COLO668 (cell line): Measurements from ENCODE around the gene ZNF398.

Experiments used
- DNase-seq: peaks from one replicate; lab custom pipeline; 2025; ENCODE audit not compliant: unreplicated experiment; lab: John Stamatoyannopoulos, UW

ZNF398 gene

DNA sequence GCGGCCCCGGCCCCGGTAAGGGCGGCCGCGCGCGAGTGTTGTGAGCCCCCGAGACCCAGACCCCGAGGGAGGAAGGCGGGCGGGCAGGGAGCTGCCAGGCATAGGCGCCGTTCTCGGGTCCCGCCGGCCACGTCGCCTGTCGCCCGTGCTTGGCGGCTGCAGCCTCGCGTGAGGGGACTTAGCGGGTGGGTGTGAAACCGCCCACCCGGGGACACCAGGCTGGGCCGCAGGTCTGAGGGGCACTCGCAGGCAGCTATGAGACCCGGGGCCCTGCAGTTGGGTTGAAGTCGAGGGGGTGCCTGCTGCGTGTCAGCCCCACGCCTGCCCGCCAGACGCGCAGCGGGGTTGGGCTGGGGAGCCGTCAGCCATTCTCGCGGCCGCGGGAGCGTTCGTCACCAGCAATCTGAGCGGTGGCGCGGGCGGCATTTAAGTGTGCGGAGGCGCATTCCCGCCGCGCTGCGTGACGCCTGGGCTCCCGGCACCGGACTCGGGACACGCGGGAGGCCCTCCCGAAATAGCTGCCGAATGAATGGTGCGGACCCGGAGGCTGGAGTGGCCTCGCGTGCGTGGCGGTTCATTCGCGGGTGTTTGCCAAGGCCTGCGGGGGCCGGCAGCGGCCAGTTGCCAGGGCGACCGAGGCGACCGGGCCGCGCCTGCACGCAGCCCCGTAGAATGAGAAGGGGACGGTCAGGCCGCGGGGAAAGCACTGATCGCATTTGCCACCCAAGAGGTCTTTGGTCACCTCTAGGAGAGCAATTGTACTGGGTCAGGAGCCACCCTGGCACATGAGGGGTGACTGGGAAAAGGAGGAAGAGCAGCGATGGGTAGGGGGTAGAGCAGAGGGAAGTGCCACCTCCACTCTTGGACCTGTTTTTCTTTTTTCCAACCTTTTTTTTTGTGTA lies 750 bp downstream of the ZNF398 start:
- peak; percentile 71 for DNase-seq

DNA sequence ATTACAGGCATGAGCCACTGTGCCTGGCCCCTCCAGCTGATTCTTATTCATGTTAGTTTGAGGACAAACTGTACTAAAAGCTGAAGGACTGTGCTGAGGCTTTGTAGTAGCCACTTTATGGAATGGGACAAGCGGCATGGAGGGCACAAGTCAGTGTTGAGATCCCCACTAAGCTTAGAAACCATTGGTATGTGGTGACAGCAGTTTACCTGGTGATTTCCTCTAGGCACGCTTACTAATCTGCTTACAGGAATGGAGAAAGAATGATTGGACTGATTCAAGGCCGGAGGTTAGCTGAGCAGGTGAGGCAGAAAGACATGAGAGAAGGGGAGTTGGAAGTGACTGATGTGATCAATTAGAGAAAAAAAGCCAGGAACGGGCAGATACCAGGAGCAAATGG lies 3.7 kb downstream of the ZNF398 start:
- DNase-seq = no peak

DNA sequence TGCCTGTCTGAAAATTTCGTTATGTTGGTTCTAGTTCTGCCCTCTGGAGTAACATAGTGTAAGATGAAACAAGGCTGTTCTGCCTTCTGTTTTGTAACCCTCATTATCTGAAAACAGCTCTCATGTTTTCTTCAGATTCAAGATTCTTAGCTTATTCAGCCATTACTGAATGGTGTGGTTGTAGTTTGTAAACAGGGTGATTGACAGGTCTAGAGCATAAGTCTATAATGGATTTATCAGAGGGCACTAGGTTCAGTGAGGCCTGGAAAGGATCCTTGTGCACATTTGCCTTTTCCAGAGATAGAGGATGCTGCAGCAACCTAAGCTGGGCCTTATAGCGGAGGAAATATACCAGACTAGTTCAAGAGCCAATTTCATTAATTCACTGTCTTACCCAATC lies 6.1 kb downstream of the ZNF398 start:
- no peak for DNase-seq

DNA sequence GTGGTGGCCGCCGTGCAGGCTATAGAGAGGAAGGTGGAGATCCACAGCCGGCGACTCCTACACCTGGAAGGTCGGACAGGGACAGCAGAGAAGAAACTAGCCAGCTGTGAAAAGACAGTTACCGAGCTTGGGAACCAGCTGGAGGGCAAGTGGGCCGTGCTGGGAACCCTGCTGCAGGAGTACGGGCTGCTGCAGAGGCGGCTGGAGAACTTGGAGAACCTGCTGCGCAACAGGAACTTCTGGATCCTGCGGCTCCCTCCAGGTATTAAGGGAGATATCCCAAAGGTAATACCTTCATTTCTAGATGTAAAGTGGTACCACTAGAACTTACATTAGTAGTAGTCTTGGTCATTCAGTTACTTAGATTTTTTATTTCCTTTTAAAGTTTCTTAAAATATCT lies 6.8 kb downstream of the ZNF398 start:
- DNase-seq = no peak

DNA sequence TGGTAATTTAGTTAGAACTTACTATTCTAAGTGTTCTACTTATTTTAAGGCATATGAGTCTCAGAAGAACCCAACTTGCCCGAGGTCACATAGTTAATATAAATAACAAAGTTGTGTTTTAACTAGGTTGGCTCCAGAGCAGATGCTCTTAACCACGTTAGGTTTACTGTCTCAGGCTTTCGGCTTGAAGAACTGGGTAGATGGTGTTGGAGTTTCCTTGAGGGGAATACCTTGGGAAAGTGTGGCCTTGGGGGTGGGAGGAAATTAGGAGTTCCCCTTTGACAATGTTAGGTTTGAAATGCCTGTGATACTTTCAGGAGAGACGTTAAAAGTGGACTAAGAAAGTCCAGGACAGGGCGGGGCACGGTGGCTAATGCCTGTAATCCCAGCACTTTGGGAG lies 9.6 kb downstream of the ZNF398 start:
- DNase-seq = no peak

DNA sequence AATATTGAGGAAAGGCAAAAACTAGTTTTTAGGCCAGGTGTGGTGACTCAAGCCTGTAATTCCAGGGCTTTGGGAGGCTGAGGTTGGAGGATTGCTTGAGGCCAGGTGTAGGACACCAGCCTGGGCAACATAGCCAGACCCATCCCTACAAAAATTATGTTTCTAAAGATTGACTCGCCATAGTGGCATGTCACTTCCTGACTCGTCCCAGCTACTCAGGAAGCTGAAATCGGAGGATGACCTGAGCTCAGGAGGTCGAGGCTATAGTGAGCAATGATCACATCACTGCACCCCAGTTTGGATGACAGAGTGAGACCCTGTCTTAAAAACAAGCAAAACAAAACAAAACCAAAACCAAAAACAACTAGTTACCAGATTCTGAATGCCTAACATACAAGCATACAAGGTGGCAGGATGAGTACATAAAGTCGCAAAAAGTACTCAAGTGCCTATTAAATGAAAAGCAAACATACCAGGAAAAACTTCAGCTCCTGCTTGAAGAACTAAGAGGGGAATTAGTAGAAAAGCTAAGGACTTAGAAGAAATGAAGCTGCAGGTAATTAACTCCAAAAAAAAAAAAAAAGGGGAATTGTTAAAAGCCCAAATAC lies 14.1 kb downstream of the ZNF398 start:
- DNase-seq = no peak

DNA sequence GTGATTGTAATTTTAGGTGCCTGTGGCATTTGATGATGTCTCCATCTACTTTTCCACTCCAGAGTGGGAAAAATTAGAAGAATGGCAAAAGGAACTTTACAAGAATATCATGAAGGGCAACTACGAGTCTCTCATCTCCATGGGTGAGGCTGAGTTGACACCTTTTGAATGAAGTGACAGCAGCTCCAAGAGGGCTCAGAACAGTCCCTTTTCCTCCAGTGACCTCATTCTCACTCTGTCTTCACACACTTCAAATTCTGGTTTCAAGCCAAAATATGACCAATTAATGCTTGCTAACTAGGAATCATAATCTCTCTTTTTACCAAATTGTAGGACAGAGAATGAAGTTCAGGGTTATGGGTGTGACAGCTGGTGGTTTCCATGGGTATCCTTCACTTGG lies 18.9 kb downstream of the ZNF398 start:
- DNase-seq = no peak

DNA sequence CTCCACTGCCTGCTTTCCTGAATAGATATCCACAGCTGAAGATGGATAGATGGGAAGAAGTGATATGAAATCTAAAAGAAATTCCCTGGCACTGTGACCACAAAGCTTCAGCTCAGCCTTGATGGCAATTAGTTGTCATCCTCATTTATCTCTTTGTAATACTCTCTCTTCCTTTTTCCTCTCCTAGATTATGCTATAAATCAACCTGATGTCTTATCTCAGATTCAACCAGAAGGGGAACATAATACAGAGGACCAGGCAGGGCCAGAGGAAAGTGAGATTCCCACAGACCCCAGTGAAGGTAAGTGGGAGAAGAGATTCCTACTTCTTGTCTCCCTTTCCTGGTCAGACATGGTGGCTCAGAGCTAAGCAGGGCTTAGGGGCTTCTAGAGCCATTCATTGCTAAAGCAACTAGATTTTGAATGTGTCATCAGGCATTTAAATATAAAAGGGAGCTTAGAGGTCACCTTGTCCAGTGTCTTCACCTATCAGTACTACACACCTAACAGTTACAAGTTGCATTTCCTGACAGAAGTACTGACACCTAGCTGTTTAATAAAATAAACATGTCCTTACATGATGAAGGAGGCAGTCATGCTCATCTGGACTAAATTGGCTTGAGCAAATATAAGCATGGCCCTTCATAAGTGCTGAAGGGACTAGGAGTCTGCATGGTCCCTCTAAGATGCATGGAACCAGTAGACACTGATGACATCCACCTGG lies 19.5 kb downstream of the ZNF398 start:
- no peak for DNase-seq

DNA sequence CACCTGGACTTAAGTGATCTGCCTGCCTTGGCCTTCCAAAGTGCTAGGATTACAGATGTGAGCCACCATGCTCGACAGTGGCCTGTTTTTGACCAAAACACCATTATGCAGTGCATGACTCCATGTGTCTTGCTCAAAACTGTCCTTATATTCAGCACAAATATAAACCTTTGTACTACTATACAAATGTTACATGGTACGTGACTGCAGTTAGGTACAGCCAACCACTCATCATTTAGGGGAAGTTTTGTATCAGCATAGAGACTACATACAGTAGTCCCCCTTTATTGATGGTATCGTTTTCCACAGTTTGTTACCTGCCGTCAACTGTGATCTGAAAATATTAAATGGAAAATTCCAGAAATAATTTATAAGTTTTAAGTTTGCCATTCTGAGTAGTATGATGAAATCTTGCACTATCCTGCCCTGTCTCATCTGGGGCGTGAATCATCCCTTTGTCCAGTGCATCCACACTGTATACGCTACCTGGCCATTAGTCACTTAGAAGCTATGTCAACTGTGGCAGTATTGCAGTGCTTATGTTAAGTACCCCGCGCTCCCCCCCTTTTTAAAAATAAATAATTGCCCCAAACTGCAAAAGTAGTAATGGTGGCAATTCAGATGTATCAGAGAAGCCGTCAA lies 24.8 kb downstream of the ZNF398 start:
- DNase-seq = no peak

DNA sequence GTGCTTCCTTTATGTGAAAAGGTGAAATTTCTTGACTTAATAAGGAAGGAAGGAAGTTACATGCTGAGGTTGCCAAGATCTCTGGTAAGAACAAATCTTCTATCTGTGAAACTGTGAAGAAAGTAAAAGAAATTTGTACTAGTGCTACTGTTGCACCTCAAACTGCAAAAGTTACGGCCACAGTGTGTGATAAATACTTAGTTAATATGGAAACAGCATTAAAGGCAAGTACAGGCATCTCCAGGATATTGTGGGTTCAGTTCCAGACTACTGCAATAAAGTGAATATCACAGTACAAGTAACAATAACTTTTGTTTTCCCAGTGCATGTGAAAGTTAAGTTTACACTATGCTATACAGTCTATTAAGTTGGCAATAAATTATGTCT lies 25.3 kb downstream of the ZNF398 start:
- DNase-seq = no peak

DNA sequence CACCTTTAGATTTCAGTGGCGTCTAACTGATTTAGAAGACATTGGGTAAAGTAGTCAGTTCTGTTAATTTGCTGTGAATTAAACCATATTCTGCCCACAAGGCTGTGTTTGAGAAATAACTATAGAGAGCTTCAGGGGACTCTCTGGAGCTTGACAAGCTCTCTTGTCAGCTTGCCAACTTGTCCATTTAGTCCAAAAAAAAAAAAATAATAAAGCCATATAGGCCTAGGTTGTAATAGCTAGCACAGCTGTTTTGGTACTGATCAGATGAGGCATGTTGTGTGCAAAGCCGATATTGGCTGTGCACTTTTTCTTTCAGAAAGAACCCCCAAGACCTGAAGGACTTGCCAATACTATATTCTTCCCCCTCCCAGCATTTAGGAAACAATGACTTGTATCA lies 27.9 kb downstream of the ZNF398 start:
- DNase-seq = no peak

DNA sequence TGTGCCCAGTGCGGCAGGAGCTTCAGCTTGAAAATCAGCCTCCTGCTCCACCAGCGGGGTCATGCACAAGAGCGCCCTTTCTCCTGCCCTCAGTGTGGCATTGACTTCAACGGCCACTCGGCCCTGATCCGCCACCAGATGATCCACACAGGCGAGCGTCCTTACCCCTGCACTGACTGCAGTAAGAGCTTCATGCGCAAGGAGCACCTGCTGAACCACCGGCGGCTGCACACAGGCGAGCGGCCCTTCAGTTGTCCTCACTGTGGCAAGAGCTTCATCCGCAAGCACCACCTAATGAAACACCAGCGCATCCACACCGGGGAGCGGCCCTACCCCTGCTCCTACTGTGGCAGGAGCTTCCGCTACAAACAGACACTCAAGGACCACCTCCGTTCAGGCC lies 32.0 kb downstream of the ZNF398 start:
- no peak for DNase-seq

DNA sequence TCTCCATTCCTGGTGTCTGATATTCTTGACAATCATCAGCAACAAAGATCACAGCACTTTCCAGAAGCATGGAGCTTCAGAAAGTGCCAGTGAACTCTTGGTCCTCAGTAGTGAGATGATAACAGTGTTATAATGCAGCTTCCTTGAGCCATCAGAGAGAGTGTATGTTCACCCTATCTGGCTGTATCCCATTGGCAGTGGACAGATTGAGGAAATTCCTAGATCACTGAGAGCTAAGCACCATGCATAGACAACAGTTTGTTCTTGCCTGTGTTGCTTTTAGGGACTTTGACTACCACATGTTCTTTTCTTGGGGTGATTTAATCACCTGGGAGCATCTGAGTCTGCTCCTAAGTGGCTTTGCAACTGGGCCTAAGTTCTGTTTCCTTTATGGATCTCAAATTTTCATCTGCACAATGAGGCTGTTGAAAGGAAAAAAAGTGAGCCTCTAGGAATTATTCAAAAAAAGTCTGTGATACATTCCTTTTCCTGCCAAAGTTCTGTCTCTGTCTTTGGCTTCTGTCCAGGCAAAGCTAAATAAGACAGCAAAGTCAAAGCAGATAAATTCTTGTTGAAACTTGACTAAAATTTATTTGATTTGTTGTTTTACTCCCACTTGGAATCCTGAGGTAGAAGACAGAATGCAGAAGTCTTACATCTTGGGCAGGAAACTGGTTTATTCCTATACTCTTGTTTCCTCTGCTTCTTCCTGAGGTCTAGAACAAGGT lies 33.6 kb downstream of the ZNF398 start:
- DNase-seq = no peak

DNA sequence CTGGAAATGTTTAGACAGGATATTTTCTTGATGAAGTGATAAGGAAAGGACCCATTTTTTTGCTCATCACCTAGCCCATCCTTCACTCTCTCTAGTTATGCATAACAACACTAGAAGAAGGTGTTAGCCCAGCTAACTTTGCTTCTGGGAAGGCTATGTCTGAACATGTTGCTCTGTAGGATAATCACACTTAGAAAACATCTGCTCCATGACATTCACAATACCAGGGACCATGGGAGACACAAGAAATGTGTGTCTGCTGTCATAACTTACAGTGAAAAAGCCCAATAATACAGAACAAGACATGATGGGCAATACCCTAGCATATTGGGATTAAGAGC lies 34.2 kb downstream of the ZNF398 start:
- no peak for DNase-seq

DNA sequence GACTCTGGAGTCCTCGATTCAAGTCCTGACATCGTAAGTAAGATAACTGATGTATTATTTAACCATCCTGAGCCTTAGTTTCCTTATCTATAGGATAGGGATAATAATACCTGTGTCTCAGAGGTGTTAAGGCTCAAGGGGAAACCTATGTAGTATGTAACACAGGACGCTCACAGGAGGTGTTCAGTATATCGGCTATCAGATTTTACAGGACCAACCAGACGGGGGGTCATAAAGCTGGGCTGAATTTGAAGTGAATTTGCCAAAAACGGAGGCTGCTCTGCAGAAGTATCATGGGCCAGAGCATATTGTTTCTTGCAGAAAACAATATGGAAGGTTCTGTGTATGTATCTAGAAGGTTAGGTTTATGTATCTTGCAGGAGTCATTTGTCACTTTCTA lies 37.0 kb downstream of the ZNF398 start:
- DNase-seq = no peak

DNA sequence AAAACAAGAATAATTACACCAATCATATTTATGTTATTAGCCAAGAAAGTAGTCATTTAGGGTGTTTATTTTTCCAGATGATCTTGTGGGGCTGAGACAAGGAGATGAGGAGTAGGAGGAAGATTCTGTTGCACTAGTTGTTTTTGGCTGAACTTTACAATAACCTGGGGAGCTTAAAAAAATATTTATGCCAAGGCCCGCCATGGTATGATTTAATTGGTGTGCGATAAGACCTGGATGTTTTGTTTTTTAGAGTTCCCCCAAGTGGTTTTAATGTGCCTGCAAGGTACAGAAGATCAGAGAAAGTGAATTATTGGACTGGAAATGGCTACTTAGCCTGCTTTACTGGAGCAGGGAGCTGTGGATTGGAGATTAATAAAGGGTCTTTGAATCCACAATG lies 41.0 kb downstream of the ZNF398 start:
- DNase-seq = no peak

DNA sequence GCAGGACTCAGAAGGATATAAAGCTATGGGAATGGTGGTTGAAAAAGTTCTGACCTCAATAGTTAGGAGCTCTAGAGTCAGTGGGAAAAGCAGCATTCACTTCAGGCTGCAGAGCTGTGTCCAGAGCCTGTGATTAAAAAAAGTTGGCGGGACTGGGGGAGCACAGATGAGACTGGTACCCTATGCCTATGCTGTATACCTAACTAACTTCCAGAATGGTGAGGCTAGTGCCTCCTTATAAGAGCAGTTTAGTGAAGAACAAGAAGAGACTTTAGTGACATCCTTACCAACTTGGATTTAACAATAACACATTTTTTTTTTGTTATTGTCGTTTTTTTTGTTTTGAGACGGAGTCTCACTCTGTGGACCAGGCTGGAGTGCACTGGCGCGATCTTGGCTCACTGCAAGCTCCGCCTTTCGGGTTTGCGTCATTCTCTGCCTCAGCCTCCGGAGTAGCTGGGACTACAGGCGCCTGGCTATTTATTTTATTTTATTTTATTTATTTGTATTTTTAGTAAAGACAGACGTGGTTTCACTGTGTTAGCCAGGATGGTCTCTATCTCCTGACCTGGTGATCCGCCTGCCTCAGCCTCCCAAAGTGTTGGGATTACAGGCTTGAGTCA lies 41.5 kb downstream of the ZNF398 start:
- DNase-seq = no peak

DNA sequence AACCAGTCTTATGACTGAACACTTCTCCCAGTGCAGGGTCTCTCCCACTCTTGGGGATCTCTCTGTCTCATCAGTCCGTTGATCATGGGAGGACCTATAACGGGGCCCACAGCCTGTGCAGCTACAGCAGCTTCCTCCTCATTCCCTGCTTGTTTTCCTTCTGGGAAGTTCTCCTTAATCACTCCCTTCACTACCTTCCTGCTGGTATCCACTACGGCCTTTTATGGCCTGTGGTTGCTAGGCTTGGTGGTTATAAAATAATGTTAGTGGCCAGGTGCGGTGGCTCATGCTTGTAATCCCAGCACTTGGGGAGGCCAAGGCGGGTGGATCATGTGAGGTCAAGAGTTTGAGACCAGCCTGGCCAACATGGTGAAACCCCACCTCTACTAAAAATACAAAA lies 44.6 kb downstream of the ZNF398 start:
- DNase-seq = no peak

DNA sequence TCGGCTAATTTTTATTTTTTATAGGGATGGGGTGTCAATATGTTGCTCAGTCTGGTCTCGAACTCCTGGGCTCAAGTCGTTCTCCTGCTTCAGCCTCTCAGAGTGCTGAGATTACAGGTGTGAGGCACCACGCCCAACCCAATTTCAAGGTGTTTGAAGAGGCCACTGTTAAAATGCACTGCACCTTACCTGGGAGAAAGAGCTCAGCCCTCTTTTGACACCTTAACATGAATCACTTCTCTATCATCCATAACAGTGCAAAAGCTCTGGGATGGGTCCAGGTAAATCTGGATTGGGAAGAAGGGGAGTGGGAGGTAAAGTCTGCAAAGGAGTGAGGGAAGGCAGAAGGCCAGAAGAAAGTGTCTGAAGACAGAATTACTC lies 47.5 kb downstream of the ZNF398 start:
- DNase-seq = no peak
